Measurements from ENCODE around the gene CD44. TPM values are rescaled to one million over a fixed set of nuclear protein-coding genes. Genes with fewer than 3 reads are reported as not detected.

Gene CD44
- total and polyA plus RNA-seq, 10 of the 15 experiments (the other 5 are each of a cell fraction or from before 2014, with no cell fraction given), result 57.1 to 293 (median 120) TPM

DNA sequence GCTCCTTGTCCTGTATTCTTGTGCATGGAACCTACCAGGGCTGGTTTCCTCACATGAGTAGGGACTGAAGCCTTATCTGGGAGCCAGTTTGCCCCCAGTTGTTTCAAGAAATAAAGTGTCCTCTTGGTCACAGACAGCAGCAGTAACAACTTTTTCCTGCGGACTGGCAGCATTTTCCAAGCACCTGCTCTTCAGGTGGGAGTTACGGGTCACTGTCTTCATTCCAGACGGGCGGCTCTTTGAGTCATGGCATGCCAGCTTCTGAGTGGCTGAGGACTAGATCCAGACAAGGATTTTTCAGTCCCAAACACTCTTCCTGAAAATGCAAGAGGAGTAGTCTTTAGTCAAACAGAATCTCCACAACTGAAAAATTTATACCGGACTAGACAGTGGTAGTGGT lies 2.7 kb upstream of the CD44 start:
- FAIRE-seq, result no peak
- peaks cover 26% of the 10 kb centered on the region for H3K79me2 ChIP-seq (ENCODE audit: control insufficient read depth, insufficient read depth, low read length)
- ATAC-seq, result no peak
- SMC1A ChIA-PET (ENCODE audit: uncharacterized antibody, unreplicated experiment), result interaction anchor here (1.1 to 2.3 kb wide), 3 partner anchors 11 to 53 kb away, joined by 3 to 9 read pairs (median 7); no protein-coding TSS in a partner anchor
- BruUV-seq (replicated peaks), result no TSS peak
- no peaks in the 10 kb centered on the region for H4K20me1 ChIP-seq (ENCODE audit: control insufficient read depth, insufficient read depth)
- H3K4me3 ChIP-seq, result no peak overlapping the region
- 98% methylated on average over 5 of the region's 5 CpGs for WGBS (ENCODE audit: insufficient coverage, insufficient replicate concordance, low lambda C conversion rate, missing lambda C conversion rate)
- POLR2A ChIA-PET, result no interaction called here
- no peak overlapping the region for H2AFZ ChIP-seq (ENCODE audit: control insufficient read depth, low read depth, low read length)
- H3K4me2 ChIP-seq (ENCODE audit: control insufficient read depth, insufficient read depth), result no peak overlapping the region
- RAD21 ChIA-PET (ENCODE audit: unreplicated experiment), result interaction anchor here (0.9 kb wide), 1 partner anchor 137 kb away, joined by 4 read pairs; no protein-coding TSS in a partner anchor
- H3K9ac ChIP-seq (ENCODE audit: control insufficient read depth, insufficient read depth, low read length), result no peak overlapping the region
- H3K9me3 ChIP-seq (replicated peaks; ENCODE audit: control insufficient read depth, insufficient read depth, low read length), result no peaks in the 10 kb centered on the region
- in situ Hi-C loops (cut with MboI) (no loop called here), intact Hi-C loops (cut with micrococcal nuclease; ENCODE audit: unreplicated experiment) (no loop called here)
- TF ChIP-seq, protein P1, sequence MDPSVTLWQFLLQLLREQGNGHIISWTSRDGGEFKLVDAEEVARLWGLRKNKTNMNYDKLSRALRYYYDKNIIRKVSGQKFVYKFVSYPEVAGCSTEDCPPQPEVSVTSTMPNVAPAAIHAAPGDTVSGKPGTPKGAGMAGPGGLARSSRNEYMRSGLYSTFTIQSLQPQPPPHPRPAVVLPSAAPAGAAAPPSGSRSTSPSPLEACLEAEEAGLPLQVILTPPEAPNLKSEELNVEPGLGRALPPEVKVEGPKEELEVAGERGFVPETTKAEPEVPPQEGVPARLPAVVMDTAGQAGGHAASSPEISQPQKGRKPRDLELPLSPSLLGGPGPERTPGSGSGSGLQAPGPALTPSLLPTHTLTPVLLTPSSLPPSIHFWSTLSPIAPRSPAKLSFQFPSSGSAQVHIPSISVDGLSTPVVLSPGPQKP (IDR thresholded peaks at IDR 0.05; ENCODE audit: low read depth, low read length), result no peak
- H3K4me1 ChIP-seq (ENCODE audit: control insufficient read depth, insufficient read depth, low read length), result peaks cover 19% of the 10 kb centered on the region
- no peak for DNase-seq (ENCODE audit: low read depth, low spot score)
- no peaks in the 10 kb centered on the region for H3K27me3 ChIP-seq (replicated peaks in 1 of 2; ENCODE audit: control insufficient read depth in 2 of 2, insufficient read depth in 2 of 2, low read length in 1 of 2)
- H3K36me3 ChIP-seq (ENCODE audit: control insufficient read depth in 2 of 2, insufficient read depth in 2 of 2, low read length in 1 of 2), result no peaks in the 10 kb centered on the region
- no peak overlapping the region for H3K27ac ChIP-seq (ENCODE audit: control insufficient read depth, insufficient read depth)
- CTCF ChIA-PET, result interaction anchor here (1.2 kb wide), 1 partner anchor 27 kb away, joined by 4 read pairs; no protein-coding TSS in a partner anchor

DNA sequence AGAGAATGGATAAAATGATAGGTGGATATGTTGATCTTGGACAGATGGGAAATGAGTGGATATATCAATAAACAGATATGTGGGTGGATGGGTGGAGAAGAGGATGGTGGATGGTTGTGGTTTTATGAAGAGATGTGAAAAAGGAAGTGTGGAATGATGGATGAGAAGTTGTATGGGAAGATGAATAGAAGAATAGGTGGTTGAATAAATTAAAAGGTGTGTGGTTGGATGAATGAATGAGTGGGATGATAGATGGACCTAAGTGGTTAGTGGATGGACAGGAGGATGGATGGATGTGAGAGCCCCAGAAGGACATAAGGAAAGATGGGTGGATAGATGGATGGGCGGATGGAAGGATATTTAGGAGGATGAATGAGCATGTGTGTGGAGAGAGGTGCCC lies 913 bp upstream of the CD44 start:
- H3K36me3 ChIP-seq (ENCODE audit: control insufficient read depth in 2 of 2, insufficient read depth in 2 of 2, low read length in 1 of 2), result no peaks in the 10 kb centered on the region
- no peak overlapping the region for H3K9ac ChIP-seq (ENCODE audit: control insufficient read depth, insufficient read depth, low read length)
- H3K4me1 ChIP-seq (ENCODE audit: control insufficient read depth, insufficient read depth, low read length), result peaks cover 23% of the 10 kb centered on the region
- no peaks in the 10 kb centered on the region for H3K27me3 ChIP-seq (replicated peaks in 1 of 2; ENCODE audit: control insufficient read depth in 2 of 2, insufficient read depth in 2 of 2, low read length in 1 of 2)
- H3K27ac ChIP-seq (ENCODE audit: control insufficient read depth, insufficient read depth), result no peak overlapping the region
- no peak overlapping the region for H3K4me3 ChIP-seq
- BruUV-seq (replicated peaks), result no TSS peak
- ATAC-seq, result no peak
- ChIA-PET CTCF (no interaction called here), SMC1A (ENCODE audit: uncharacterized antibody, unreplicated experiment) (interaction anchor here (0.9 to 3.7 kb wide), 4 partner anchors 8 to 138 kb away, joined by 3 to 20 read pairs (median 8); no protein-coding TSS in a partner anchor), RAD21 (ENCODE audit: unreplicated experiment) (interaction anchor here (1.3 to 5.0 kb wide), 4 partner anchors 9 to 138 kb away, joined by 3 to 40 read pairs (median 12); no protein-coding TSS in a partner anchor), POLR2A (interaction anchor here (1.6 to 1.9 kb wide), 2 partner anchors 14 to 26 kb away, joined by 4 to 6 read pairs; no protein-coding TSS in a partner anchor)
- TF ChIP-seq, protein P2, sequence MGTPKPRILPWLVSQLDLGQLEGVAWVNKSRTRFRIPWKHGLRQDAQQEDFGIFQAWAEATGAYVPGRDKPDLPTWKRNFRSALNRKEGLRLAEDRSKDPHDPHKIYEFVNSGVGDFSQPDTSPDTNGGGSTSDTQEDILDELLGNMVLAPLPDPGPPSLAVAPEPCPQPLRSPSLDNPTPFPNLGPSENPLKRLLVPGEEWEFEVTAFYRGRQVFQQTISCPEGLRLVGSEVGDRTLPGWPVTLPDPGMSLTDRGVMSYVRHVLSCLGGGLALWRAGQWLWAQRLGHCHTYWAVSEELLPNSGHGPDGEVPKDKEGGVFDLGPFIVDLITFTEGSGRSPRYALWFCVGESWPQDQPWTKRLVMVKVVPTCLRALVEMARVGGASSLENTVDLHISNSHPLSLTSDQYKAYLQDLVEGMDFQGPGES (IDR thresholded peaks at IDR 0.05), result no peak
- peak; percentile 65; the same call in 1 of the 2 replicates for TF ChIP-seq YBX1 (IDR thresholded peaks at IDR 0.05)
- peak; percentile 47; the same call in 1 of the 2 replicates for TF ChIP-seq HDGF (IDR thresholded peaks at IDR 0.05)
- TF ChIP-seq NFXL1 (IDR thresholded peaks at IDR 0.05; ENCODE audit: borderline replicate concordance), result no peak
- no peak for TF ChIP-seq MYB (IDR thresholded peaks at IDR 0.05; ENCODE audit: borderline replicate concordance, low read depth, low read length)
- TF ChIP-seq ZNF622 (IDR thresholded peaks at IDR 0.05), result no peak
- 0% methylated on average over 1 of the region's 1 CpG for WGBS (ENCODE audit: insufficient coverage, insufficient replicate concordance, low lambda C conversion rate, missing lambda C conversion rate)
- H3K4me2 ChIP-seq (ENCODE audit: control insufficient read depth, insufficient read depth), result peak overlapping the region; percentile 99; the same call in 1 of the 2 replicates
- intact Hi-C loops (cut with micrococcal nuclease; ENCODE audit: unreplicated experiment) (no loop called here), in situ Hi-C loops (cut with MboI) (no loop called here)
- peaks cover 40% of the 10 kb centered on the region for H3K79me2 ChIP-seq (ENCODE audit: control insufficient read depth, insufficient read depth, low read length)
- no peak for FAIRE-seq
- H4K20me1 ChIP-seq (ENCODE audit: control insufficient read depth, insufficient read depth), result no peaks in the 10 kb centered on the region
- H2AFZ ChIP-seq (ENCODE audit: control insufficient read depth, low read depth, low read length), result no peak overlapping the region
- H3K9me3 ChIP-seq (replicated peaks; ENCODE audit: control insufficient read depth, insufficient read depth, low read length), result no peaks in the 10 kb centered on the region
- DNase-seq (ENCODE audit: low read depth, low spot score), result no peak

All from GM12878 (cell line).